UCSD-AML1 (cell line): ENCODE results near the gene MYO5A.
A peak's percentile ranks its signal among the peaks of the same experiment; 100 is the strongest.
"Not testable (repeated sequence)": the region's sequence is repeated elsewhere in the genome, so short reads cannot be mapped to it uniquely, and the experiment has no call there.

ENCODE experiments used
- DNase-seq: peaks from one replicate; lab custom pipeline; 2025; ENCODE audit not compliant: unreplicated experiment; lab: John Stamatoyannopoulos, UW

Gene MYO5A

GRCh38 chr15:52528564-52529340 lies at the start of gene MYO5A:
TSS of gene MYO5A (minus strand) at chr15:52528880. CDS start at chr15:52528806, 74 bp downstream.
- DNase-seq: peak; percentile 79

- no peak for DNase-seq
Observed at GRCh38 chr15:52576692-52577091, 48.0 kb upstream of the MYO5A start.

GRCh38 chr15:52575573-52575972 lies 46.9 kb upstream of the MYO5A start:
- not testable (repeated sequence) for DNase-seq

- DNase-seq: no peak
Observed at GRCh38 chr15:52575072-52575471, 46.4 kb upstream of the MYO5A start.

- not testable (repeated sequence) for DNase-seq
Observed at GRCh38 chr15:52574623-52575022, 45.9 kb upstream of the MYO5A start.

GRCh38 chr15:52568601-52569585 lies 40.2 kb upstream of the MYO5A start, which contains the start of gene ARPP19:
TSS of gene ARPP19 (minus strand) at chr15:52569030. CDS start at chr15:52568892, 138 bp downstream.
- peak; percentile 85 for DNase-seq

GRCh38 chr15:52567871-52568600 lies 39.4 kb upstream of the MYO5A start:
- DNase-seq: peak; percentile 49

- no peak for DNase-seq
Observed at GRCh38 chr15:52566889-52567288, 38.2 kb upstream of the MYO5A start.

- not testable (repeated sequence) for DNase-seq
Observed at GRCh38 chr15:52565417-52566358, 37.0 kb upstream of the MYO5A start.

- DNase-seq: no peak
Observed at GRCh38 chr15:52563501-52564060, 34.9 kb upstream of the MYO5A start.

- no peak for DNase-seq
Observed at GRCh38 chr15:52559575-52559974, 30.9 kb upstream of the MYO5A start.

- DNase-seq: no peak
Observed at GRCh38 chr15:52559022-52559421, 30.3 kb upstream of the MYO5A start.

- no peak for DNase-seq
Observed at GRCh38 chr15:52558196-52558595, 29.5 kb upstream of the MYO5A start.

GRCh38 chr15:52557274-52557641 lies 28.6 kb upstream of the MYO5A start:
- no peak for DNase-seq

GRCh38 chr15:52556524-52557273 lies 28.0 kb upstream of the MYO5A start:
- DNase-seq: no peak

- no peak for DNase-seq
Observed at GRCh38 chr15:52552303-52552702, 23.6 kb upstream of the MYO5A start.

- peak; percentile 68 for DNase-seq
Observed at GRCh38 chr15:52551762-52552161, 23.1 kb upstream of the MYO5A start.

- not testable (repeated sequence) for DNase-seq
Observed at GRCh38 chr15:52551186-52551585, 22.5 kb upstream of the MYO5A start.
